H9 (cell line): ENCODE data around the gene USP53. TPM values are rescaled to one million over a fixed set of nuclear protein-coding genes. Genes with fewer than 3 reads are reported as not detected.

ENCODE experiments used
- DNase-seq: peaks from one replicate; pipeline ENCODE4 v3.0.0-alpha.2; 2017
- H2AFZ ChIP-seq: one replicate; pipeline ENCODE4 v1.6.1; 2013; ENCODE audit warnings: mild to moderate bottlenecking, low read length, control low read depth, moderate library complexity
- H2AK5ac ChIP-seq: 2 replicates; pipeline ENCODE4 v1.6.1; 2013; ENCODE audit warnings: low read length, control low read depth, mixed read lengths; ENCODE audit not compliant: insufficient read length
- H2BK120ac ChIP-seq: one replicate; pipeline ENCODE4 v1.6.1; 2013; ENCODE audit warnings: low read depth, mild to moderate bottlenecking, low read length, control low read depth, inconsistent platforms; ENCODE audit not compliant: poor library complexity, severe bottlenecking
- H2BK12ac ChIP-seq: 2 replicates; pipeline ENCODE4 v1.6.1; 2013; ENCODE audit warnings: low read length, control low read depth, mixed read lengths, low read depth; ENCODE audit not compliant: insufficient read length
- H2BK15ac ChIP-seq: 2 replicates; pipeline ENCODE4 v1.6.1; 2013; ENCODE audit warnings: low read depth, low read length, control low read depth
- H2BK20ac ChIP-seq: one replicate; pipeline ENCODE4 v1.6.1; 2013; ENCODE audit warnings: low read depth, mild to moderate bottlenecking, low read length, control low read depth, inconsistent platforms; ENCODE audit not compliant: poor library complexity, severe bottlenecking
- H2BK5ac ChIP-seq: 2 replicates; pipeline ENCODE4 v1.6.1; 2013; ENCODE audit warnings: low read length, control low read depth, mixed read lengths; ENCODE audit not compliant: insufficient read length
- H3K14ac ChIP-seq: 2 replicates; pipeline ENCODE4 v1.6.1; 2013; ENCODE audit warnings: low read length, control low read depth; ENCODE audit not compliant: insufficient read depth
- H3K18ac ChIP-seq: 2 replicates; pipeline ENCODE4 v1.6.1; 2013; ENCODE audit warnings: low read depth, mild to moderate bottlenecking, mixed read lengths, low read length, control low read depth; ENCODE audit not compliant: insufficient read length
- H3K23ac ChIP-seq: 2 replicates; pipeline ENCODE4 v1.6.1; 2013; ENCODE audit warnings: low read length, control low read depth, mixed read lengths, low read depth; ENCODE audit not compliant: insufficient read length
- H3K23me2 ChIP-seq: 2 replicates; pipeline ENCODE4 v1.6.1; 2013; ENCODE audit warnings: low read depth, mild to moderate bottlenecking, mixed read lengths, low read length, control low read depth; ENCODE audit not compliant: insufficient read length, poor library complexity, severe bottlenecking
- H3K27ac ChIP-seq: 2 replicates; pipeline ENCODE4 v1.5.1; 2013; ENCODE audit warnings: low read length, control low read depth, mixed read lengths, low read depth; ENCODE audit not compliant: insufficient read length
- H3K27me3 ChIP-seq: 2 replicates; pipeline ENCODE4 v1.6.1; 2013; ENCODE audit warnings: low read length, control low read depth, inconsistent platforms; ENCODE audit not compliant: insufficient read depth
- H3K4ac ChIP-seq: 2 replicates; pipeline ENCODE4 v1.6.1; 2013; ENCODE audit warnings: low read depth, mild to moderate bottlenecking, control low read depth, inconsistent platforms, low read length, moderate library complexity
- H3K4me1 ChIP-seq: 2 replicates; pipeline ENCODE4 v1.6.1; 2013; ENCODE audit warnings: low read length, control low read depth, inconsistent platforms; ENCODE audit not compliant: insufficient read depth
- H3K4me2 ChIP-seq: 2 replicates; pipeline ENCODE4 v1.6.1; 2013; ENCODE audit warnings: low read length, control low read depth, mixed read lengths; ENCODE audit not compliant: insufficient read length, insufficient read depth
- H3K56ac ChIP-seq: 2 replicates; pipeline ENCODE4 v1.6.1; 2013; ENCODE audit warnings: low read depth, mild to moderate bottlenecking, mixed read lengths, low read length, control low read depth; ENCODE audit not compliant: insufficient read length
- H3K79me1 ChIP-seq: 2 replicates; pipeline ENCODE4 v1.6.1; 2013; ENCODE audit warnings: low read depth, mild to moderate bottlenecking, moderate library complexity, low read length, control low read depth, inconsistent platforms; ENCODE audit not compliant: insufficient read depth, poor library complexity, severe bottlenecking
- H3K79me2 ChIP-seq: 2 replicates; pipeline ENCODE4 v1.6.1; 2013; ENCODE audit warnings: low read length, control low read depth, inconsistent platforms; ENCODE audit not compliant: insufficient read depth
- H3K9ac ChIP-seq: 2 replicates; pipeline ENCODE4 v1.6.1; 2013; ENCODE audit warnings: low read length, control low read depth, mixed read lengths; ENCODE audit not compliant: insufficient read length; ENCODE audit errors: extremely low read depth
- H3K9me3 ChIP-seq: one replicate; pipeline ENCODE4 v1.6.1; 2013; ENCODE audit warnings: low read depth, low read length, inconsistent platforms; ENCODE audit not compliant: control insufficient read depth
- H3T11ph ChIP-seq: one replicate; pipeline ENCODE4 v1.6.1; 2013; ENCODE audit warnings: mild to moderate bottlenecking, low read length, control low read depth, inconsistent platforms
- H4K20me1 ChIP-seq: one replicate; pipeline ENCODE4 v1.6.1; 2013; ENCODE audit not compliant: control insufficient read depth, insufficient read length, insufficient read depth
- H4K5ac ChIP-seq: 2 replicates; pipeline ENCODE4 v1.6.1; 2013; ENCODE audit warnings: low read depth, mild to moderate bottlenecking, mixed read lengths, low read length, control low read depth; ENCODE audit not compliant: insufficient read length
- H4K8ac ChIP-seq: replicated peaks from 2 replicates; pipeline ENCODE4 v1.6.1; 2013; ENCODE audit warnings: low read length, control low read depth, mixed read lengths, low read depth; ENCODE audit not compliant: insufficient read length
- H4K91ac ChIP-seq: 2 replicates; pipeline ENCODE4 v1.6.1; 2013; ENCODE audit warnings: low read depth, mild to moderate bottlenecking, moderate library complexity, mixed read lengths, low read length, control low read depth; ENCODE audit not compliant: insufficient read length
- H3K27ac Mint-ChIP-seq, 3 experiments: 2 replicates in 2 of 3; 3 replicates in 1 of 3; pipeline ENCODE4 v1.8.0; 2020 to 2021; ENCODE audit warnings: mixed read lengths in 3 of 3, mild to moderate bottlenecking in 1 of 3, moderate library complexity in 1 of 3
- H3K27me3 Mint-ChIP-seq: 2 replicates; pipeline ENCODE4 v1.8.0; 2021; ENCODE audit warnings: low read depth, mild to moderate bottlenecking, moderate library complexity, mixed read lengths
- H3K36me3 Mint-ChIP-seq, 3 experiments: 2 replicates in 2 of 3; 3 replicates in 1 of 3; pipeline ENCODE4 v1.8.0; 2020 to 2021; ENCODE audit warnings: low read depth in 3 of 3, mixed read lengths in 3 of 3; ENCODE audit not compliant: insufficient read depth in 1 of 3
- H3K4me1 Mint-ChIP-seq, 2 experiments: 2 replicates each; pipeline ENCODE4 v1.8.0; 2020; ENCODE audit warnings: mixed read lengths in 2 of 2
- H3K4me3 Mint-ChIP-seq, 2 experiments: 2 replicates in 1 of 2; 3 replicates in 1 of 2; pipeline ENCODE4 v1.8.0; 2020 to 2021; ENCODE audit warnings: mild to moderate bottlenecking in 2 of 2, mixed read lengths in 2 of 2, moderate library complexity in 1 of 2
- H3K9me3 Mint-ChIP-seq, 2 experiments: 2 replicates in 1 of 2; 3 replicates in 1 of 2; pipeline ENCODE4 v1.8.0; 2020; ENCODE audit warnings: mild to moderate bottlenecking in 2 of 2, mixed read lengths in 2 of 2, moderate library complexity in 1 of 2
- CTCF ChIP-seq: fragments of 200-600 bp; sonication (generic); conservative IDR thresholded peaks from 3 replicates; pipeline ENCODE4 v1.8.0; 2021; ENCODE audit warnings: antibody characterized with exemption, mild to moderate bottlenecking
- total RNA-seq: library from RNA; stranded (reverse); gene quantifications from 2 replicates; pipeline ENCODE4 v1.2.1, GENCODE V29; 2021

USP53 gene
- total RNA-seq, 1 experiment from 2014 or later: 18.4 TPM

GRCh38 chr4:119209077-119209476 is 3.4 kb upstream of the USP53 start:
- no peak for TF ChIP-seq CTCF
- H3K4me2 ChIP-seq: no peak overlapping the region
- no peaks in the 10 kb centered on the region for H3K9me3 ChIP-seq

More at GRCh38 chr4:119209077-119209476, 3.4 kb upstream of the USP53 start:
- Histone ChIP-seq H2BK20ac (no peak overlapping the region), H3T11ph (no peak overlapping the region), H4K5ac (no peak overlapping the region), H2BK120ac (no peak overlapping the region), H3K23ac (no peak overlapping the region), H4K91ac (no peak overlapping the region), H3K56ac (no peak overlapping the region), H3K4me1 (0 out of 2 replicates have a peak, but pooled peaks cover 2% of the 10 kb centered on the region), H4K20me1 (no peaks in the 10 kb centered on the region), H2BK15ac (no peak overlapping the region), H2AFZ (no peak overlapping the region), H3K23me2 (peaks cover 7% of the 10 kb centered on the region), H3K4ac (no peak overlapping the region), H3K79me1 (no peaks in the 10 kb centered on the region), H3K27ac (no peak overlapping the region), H2BK5ac (no peak overlapping the region), H3K9ac (no peak overlapping the region), H4K8ac (no peak overlapping the region), H2AK5ac (no peak overlapping the region), H3K79me2 (no peaks in the 10 kb centered on the region), H2BK12ac (no peak overlapping the region), H3K18ac (no peak overlapping the region), H3K27me3 (no peaks in the 10 kb centered on the region), H3K14ac (no peak overlapping the region)
- Mint-ChIP-seq H3K4me3 (no peak overlapping the region), H3K36me3 (no peaks in the 10 kb centered on the region; a peak in 1 of 7 replicates), H3K27ac (0 out of 7 replicates have a peak overlapping the region, but pooled peaks of 1 of the 3 experiments have one; percentile 7), H3K27me3 (peaks cover 4% of the 10 kb centered on the region), H3K9me3 (peaks cover 0 to 3% of the 10 kb centered on the region in 2 experiments; a peak in 1 of 5 replicates), H3K4me1 (peaks cover 21 to 26% of the 10 kb centered on the region in 2 experiments)
- no peak for DNase-seq
